GM19099 (cell line): ENCODE measurements around the gene GTSF1L.

Experiments used
- POLR2A ChIP-seq: IDR thresholded peaks from 3 replicates; pipeline ENCODE4 v1.6.1; 2011; ENCODE audit warnings: low read depth; ENCODE audit not compliant: insufficient read length; ENCODE audit errors: extremely low read depth

The GTSF1L gene

GRCh38 chr20:43726811-43727338 lies at the start of gene GTSF1L:
Gene GTSF1L, minus strand, starts transcription at chr20:43727002. Its CDS starts 308 bp downstream, at chr20:43726694.
- no peak for TF ChIP-seq POLR2A

- TF ChIP-seq POLR2A, result no peak
These were observed 48.0 kb upstream of the GTSF1L start for GRCh38 chr20:43774754-43775153.

DNA sequence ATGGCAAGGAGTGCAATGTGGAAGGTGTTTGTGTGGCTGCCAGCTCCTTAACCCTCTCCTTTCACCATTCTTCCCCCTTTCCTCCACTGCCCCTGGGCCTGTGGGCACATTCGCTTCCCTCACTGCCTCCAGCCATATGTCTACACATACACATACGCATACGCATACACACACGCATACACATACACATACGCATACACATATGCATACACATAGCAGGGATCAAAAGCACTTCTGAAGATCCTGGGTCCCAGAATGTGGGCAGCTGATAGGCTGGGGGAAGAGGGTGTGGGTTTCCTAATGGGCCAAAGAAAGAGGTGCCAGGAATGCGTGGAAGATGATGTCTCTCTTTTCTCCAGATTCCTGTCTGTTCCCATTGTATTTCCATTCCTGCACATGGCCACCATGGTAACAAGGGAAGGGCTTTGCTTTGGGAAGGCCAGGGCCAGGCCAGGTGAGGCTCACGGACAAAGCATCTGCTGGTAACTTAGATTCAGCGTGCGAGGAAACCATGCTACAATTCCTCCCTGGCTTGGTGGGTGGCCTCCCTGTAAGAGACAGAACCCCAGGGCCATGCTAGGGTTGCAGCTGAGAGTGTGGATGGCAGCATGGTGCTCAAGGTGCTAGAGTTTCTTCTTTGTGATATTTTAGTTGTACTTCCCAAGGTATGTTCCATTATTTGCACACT lies 44.8 kb upstream of the GTSF1L start:
- TF ChIP-seq POLR2A, result no peak

DNA sequence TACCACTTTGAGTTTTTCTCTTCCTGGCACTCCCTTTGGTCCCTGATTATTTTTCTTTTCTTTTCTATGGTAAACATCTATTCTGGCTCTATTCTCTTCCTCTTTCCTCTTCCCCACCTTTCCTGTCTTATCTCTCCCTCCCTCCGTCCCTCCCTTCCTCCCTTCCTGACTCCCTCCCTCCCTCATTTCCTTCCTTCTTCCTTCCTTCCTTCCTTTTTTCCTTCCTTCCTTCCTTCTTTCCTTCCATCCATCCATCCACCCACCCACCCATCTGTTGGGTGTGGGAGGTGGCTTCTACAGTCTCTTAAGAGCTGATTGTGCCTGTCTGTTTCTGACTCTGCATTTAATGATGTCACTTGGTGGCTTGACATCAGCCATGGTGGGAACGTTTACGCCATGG lies 43.5 kb upstream of the GTSF1L start:
- no peak for TF ChIP-seq POLR2A

- no peak for TF ChIP-seq POLR2A
These were observed 41.1 kb upstream of the GTSF1L start for GRCh38 chr20:43767686-43768474.

DNA sequence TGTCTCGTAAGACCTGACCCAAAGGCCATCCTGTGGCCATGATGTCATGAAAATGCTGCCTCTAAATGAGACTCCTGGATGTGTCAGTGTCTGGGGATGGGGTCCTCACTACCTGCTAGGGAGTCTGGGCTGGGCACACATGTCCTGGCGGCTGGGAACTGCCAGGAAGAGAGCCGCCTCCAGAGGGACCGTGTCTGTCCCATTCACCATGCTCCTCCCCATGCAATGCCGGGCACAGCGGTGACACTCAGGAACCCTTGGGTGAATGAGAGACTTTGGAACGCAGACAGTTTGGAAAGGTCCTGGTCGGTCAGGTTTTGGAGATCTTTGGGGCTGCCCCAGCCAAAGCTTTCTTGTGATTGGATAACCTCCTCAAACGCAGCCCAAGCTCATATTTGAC lies 40.1 kb upstream of the GTSF1L start:
- TF ChIP-seq POLR2A, result no peak

- TF ChIP-seq POLR2A, result no peak
These were observed 39.6 kb upstream of the GTSF1L start for GRCh38 chr20:43766385-43766784.

DNA sequence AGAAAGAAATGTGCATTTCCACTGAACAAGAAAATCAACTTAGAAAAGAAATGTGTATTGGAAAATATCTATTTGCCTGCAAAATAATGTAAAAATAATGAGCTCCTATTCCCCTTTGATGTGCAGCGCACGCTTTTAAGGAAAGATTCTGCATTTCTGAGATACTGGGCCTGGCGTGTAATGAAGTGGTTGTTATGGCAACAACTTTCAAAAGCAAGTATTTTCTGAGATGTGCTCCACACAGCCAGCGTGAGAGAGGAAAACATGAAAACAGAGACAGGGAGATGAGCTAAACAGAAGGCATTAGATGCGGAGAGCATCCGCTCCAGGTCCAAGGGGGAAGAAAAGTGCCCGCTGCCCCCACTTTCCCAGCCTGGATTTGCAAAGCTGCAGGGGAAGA lies 39.1 kb upstream of the GTSF1L start:
- TF ChIP-seq POLR2A, result no peak

DNA sequence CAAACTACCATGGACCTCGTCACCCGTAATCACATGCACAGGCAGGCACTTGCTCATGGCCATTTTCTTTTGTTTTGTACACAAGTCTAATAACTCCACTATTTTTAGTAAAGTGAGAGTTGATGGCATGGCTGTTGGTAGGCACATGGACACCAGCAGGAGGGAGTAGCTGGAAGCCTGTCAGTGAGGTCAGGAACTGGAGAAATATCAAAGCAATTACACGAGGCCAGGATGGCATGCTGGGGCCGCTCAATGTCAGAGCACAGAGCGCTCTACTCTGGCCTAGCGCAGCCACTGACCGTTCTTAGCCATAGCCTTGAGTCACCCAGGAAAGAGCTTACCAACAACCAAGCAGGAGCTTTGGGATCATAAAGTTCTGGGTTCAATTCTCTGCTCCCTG lies 36.1 kb upstream of the GTSF1L start:
- no peak for TF ChIP-seq POLR2A

DNA sequence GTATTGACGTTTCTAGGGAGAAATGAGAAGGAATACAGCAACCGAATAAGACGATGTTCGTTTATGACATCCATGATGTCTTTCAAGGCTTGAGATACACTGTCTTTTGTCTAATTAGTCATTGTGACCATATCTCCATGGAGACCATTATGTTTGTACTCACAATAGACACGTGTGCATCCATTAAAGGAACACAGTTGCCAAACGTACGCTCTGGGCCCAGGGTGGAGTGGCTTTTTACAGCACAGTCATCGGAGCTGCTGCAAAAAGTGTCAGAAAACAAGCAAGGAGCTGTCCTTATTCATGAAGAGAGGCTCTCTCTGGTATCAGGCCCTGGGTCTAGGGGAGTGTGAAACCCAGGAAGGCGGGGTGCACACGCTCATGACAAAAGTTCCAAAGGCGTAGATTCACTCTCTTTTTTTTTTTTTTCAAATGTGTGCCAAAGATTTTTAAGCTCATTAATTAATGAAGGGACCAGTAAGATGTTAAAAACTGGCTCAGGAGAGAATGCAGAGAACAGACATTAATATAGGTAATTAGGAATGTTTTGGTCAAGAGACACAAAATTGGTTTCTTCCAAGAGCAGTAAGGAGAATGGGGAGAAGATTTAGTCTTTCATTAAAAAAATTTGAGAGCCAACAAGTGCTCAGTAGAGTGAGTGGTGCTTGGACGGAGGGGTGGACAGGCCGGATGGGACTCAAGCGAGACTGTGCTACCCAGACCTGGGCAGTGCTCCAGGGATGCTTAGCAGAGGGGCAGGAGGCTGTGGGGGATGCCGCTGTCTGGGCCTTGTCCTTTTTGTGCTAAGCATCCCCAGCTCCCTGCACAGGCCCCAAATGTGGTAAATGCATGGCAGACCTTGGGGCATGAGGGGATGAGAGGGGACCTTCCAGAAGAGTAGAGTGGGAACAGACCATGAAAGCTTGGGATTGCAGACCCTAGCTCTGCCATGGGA lies 34.9 kb upstream of the GTSF1L start:
- no peak for TF ChIP-seq POLR2A

DNA sequence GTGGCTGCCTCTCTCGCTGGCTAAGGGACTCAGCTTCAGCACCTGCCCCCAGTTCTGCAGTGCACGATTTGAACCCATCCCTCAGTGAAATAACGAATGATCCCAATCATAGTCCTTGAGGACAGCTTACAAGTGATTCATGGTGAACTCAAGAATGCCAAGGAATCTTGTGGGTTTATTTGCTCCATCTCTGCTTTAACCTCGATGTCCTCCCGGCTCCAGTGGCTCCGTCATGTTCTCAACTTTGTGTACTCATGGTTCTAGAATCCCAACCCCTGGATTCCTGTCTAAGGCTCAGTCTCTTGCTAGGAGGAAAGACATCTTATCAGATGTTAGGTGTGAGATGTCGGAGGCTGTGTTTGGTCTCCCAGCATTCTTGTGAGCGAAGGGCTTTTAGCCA lies 29.0 kb upstream of the GTSF1L start:
- no peak for TF ChIP-seq POLR2A

GRCh38 chr20:43755390-43755789 lies 28.6 kb upstream of the GTSF1L start:
- TF ChIP-seq POLR2A, result no peak

- TF ChIP-seq POLR2A, result peak; percentile 49
These were observed 25.9 kb upstream of the GTSF1L start for GRCh38 chr20:43752561-43753301.

- TF ChIP-seq POLR2A, result no peak
These were observed 25.2 kb upstream of the GTSF1L start for GRCh38 chr20:43752051-43752360.
